Panc1 (cell line): ENCODE results near the gene MVK. TPM values are rescaled to one million over a fixed set of nuclear protein-coding genes. Genes with fewer than 3 reads are reported as not detected.

Source experiments
- ATAC-seq: fragments of 200-7000 bp; cut with Tn5 transposase; 2 replicates; pipeline ENCODE4 v1.9.1; 2020; ENCODE audit warnings: mild to moderate bottlenecking, moderate library complexity
- BruUV-seq: library from RNA; stranded (reverse); fragments of 400-500 nt; replicated peaks from 2 replicates; lab custom pipeline; 2021; lab: Mats Ljungman, UMichigan
- CTCF ChIA-PET: fragments of 300-600 bp; sonication (Branson Sonifier 250); formaldehyde crosslinking; loops from one replicate; lab custom pipeline; 2022; ENCODE audit warnings: antibody characterized with exemption; lab: Charles Lee
- POLR2A ChIA-PET: fragments of 300-600 bp; sonication (Branson Sonifier 250); formaldehyde crosslinking; loops from one replicate; lab custom pipeline; 2022; ENCODE audit warnings: antibody characterized with exemption; lab: Charles Lee
- DNase-seq: peaks from one replicate; pipeline ENCODE4 v3.0.0-alpha.2; 2010; ENCODE audit warnings: low read depth, low spot score
- H3K27ac ChIP-seq: 2 replicates; pipeline ENCODE4 v1.5.1; 2011; ENCODE audit warnings: mild to moderate bottlenecking, low read length, inconsistent platforms
- H3K27me3 ChIP-seq: fragments of 200-500 bp; sonication (Bioruptor generic); 2 replicates; pipeline ENCODE4 v1.6.0; 2014; ENCODE audit warnings: low read length, inconsistent platforms; ENCODE audit not compliant: control insufficient read depth, insufficient read depth
- H3K36me3 ChIP-seq: fragments of 200-500 bp; sonication (Bioruptor generic); 2 replicates; pipeline ENCODE4 v1.5.1; 2014; ENCODE audit warnings: inconsistent platforms, mild to moderate bottlenecking, low read length, moderate library complexity; ENCODE audit not compliant: control insufficient read depth, insufficient read depth
- H3K4me1 ChIP-seq: 2 replicates; pipeline ENCODE4 v1.5.1; 2011; ENCODE audit warnings: inconsistent platforms, mild to moderate bottlenecking, low read length, moderate library complexity; ENCODE audit not compliant: control insufficient read depth, insufficient read depth
- H3K4me3 ChIP-seq, 2 experiments: 2 replicates each; pipeline ENCODE4 v1.5.1; 2011 to 2012; ENCODE audit warnings: low read depth in 2 of 2, low read length in 2 of 2, mild to moderate bottlenecking in 2 of 2, inconsistent platforms in 1 of 2, moderate library complexity in 1 of 2
- H3K9me3 ChIP-seq: fragments of 200-500 bp; sonication (Bioruptor generic); 2 replicates; pipeline ENCODE4 v1.5.1; 2014; ENCODE audit warnings: low read depth, mild to moderate bottlenecking, inconsistent platforms, low read length, moderate library complexity; ENCODE audit not compliant: control insufficient read depth, insufficient read depth
- POLR2AphosphoS5 ChIP-seq: IDR thresholded peaks from 2 replicates; pipeline ENCODE4 v1.6.1; 2012; ENCODE audit warnings: mild to moderate bottlenecking, low read depth, low read length, moderate library complexity
- SIN3A ChIP-seq: IDR thresholded peaks from 2 replicates; pipeline ENCODE4 v1.6.1; 2012; ENCODE audit warnings: low read depth, mild to moderate bottlenecking, low read length, moderate library complexity, borderline replicate concordance; ENCODE audit not compliant: insufficient read depth
- TCF7L2 ChIP-seq: IDR thresholded peaks from 2 replicates; pipeline ENCODE4 v1.6.1; 2011; ENCODE audit warnings: mild to moderate bottlenecking, low read depth, low read length, inconsistent platforms
- in situ Hi-C: cut with HindIII; loops from 2 replicates; pipeline ENCODE4 v1.10.0; 2016; ENCODE audit warnings: low sequenced_read_pairs, low pct_unique_long_range_greater_than_20kb
- intact Hi-C: fragments of 100-400 bp; cut with micrococcal nuclease; formaldehyde crosslinking; loops from one replicate; pipeline ENCODE4 v1.10.0; 2022; ENCODE audit not compliant: unreplicated experiment
- total RNA-seq: library from RNA; stranded (reverse); gene quantifications from one replicate; pipeline ENCODE4 v1.2.1, GENCODE V29; 2021; ENCODE audit not compliant: unreplicated experiment
- TF ChIP-seq, protein P1 (sequence below), 2 experiments: IDR thresholded peaks; 2 replicates each; pipeline ENCODE4 v1.6.1; 2011 to 2012; ENCODE audit warnings: low read depth in 2 of 2, control low read depth in 1 of 2, low read length in 1 of 2, mild to moderate bottlenecking in 1 of 2, moderate library complexity in 1 of 2; ENCODE audit not compliant: insufficient read depth in 1 of 2
- TF ChIP-seq, protein P2 (sequence below): fragments of 450-650 bp; IDR thresholded peaks from 2 replicates; pipeline ENCODE4 v1.5.1; 2017; ENCODE audit warnings: mild to moderate bottlenecking

Gene MVK
- total RNA-seq, 1 experiment from 2014 or later: 41.6 TPM

DNA sequence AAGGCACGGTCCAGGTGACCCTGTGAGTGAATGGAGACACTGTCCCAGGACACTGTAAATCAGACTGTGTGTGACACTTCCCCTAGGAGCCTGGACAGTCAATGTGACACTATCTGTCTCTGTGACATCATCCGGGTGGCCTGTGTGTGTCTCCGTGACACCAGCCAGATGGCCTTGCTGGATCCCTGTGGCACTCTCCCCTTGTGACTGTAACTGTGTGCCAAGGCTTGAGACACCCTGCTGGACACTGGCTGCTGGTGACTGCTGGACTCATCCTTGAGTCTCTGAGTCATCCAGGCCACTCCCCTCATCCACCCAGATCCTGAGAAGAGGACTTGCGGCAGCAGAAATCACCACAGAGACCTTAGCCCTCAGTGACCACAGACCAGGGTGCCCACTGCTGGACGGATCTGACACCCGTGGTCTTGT is 51.6 kb downstream of the MVK start:
- no peak overlapping the region for H3K4me3 ChIP-seq
- H3K27me3 ChIP-seq: peaks cover 12% of the 10 kb centered on the region
- no peak for DNase-seq
- CTCF ChIA-PET: no interaction called here
- H3K4me1 ChIP-seq: no peaks in the 10 kb centered on the region
- H3K9me3 ChIP-seq: no peaks in the 10 kb centered on the region
- H3K27ac ChIP-seq: no peak overlapping the region
- no peak for TF ChIP-seq POLR2AphosphoS5
- TF ChIP-seq, protein P1, sequence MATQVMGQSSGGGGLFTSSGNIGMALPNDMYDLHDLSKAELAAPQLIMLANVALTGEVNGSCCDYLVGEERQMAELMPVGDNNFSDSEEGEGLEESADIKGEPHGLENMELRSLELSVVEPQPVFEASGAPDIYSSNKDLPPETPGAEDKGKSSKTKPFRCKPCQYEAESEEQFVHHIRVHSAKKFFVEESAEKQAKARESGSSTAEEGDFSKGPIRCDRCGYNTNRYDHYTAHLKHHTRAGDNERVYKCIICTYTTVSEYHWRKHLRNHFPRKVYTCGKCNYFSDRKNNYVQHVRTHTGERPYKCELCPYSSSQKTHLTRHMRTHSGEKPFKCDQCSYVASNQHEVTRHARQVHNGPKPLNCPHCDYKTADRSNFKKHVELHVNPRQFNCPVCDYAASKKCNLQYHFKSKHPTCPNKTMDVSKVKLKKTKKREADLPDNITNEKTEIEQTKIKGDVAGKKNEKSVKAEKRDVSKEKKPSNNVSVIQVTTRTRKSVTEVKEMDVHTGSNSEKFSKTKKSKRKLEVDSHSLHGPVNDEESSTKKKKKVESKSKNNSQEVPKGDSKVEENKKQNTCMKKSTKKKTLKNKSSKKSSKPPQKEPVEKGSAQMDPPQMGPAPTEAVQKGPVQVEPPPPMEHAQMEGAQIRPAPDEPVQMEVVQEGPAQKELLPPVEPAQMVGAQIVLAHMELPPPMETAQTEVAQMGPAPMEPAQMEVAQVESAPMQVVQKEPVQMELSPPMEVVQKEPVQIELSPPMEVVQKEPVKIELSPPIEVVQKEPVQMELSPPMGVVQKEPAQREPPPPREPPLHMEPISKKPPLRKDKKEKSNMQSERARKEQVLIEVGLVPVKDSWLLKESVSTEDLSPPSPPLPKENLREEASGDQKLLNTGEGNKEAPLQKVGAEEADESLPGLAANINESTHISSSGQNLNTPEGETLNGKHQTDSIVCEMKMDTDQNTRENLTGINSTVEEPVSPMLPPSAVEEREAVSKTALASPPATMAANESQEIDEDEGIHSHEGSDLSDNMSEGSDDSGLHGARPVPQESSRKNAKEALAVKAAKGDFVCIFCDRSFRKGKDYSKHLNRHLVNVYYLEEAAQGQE (IDR thresholded peaks at IDR 0.05; ENCODE audit: insufficient read depth in 1 of 2, low read depth in 2 of 2, low read length in 1 of 2): no peak
- TF ChIP-seq, protein P2, sequence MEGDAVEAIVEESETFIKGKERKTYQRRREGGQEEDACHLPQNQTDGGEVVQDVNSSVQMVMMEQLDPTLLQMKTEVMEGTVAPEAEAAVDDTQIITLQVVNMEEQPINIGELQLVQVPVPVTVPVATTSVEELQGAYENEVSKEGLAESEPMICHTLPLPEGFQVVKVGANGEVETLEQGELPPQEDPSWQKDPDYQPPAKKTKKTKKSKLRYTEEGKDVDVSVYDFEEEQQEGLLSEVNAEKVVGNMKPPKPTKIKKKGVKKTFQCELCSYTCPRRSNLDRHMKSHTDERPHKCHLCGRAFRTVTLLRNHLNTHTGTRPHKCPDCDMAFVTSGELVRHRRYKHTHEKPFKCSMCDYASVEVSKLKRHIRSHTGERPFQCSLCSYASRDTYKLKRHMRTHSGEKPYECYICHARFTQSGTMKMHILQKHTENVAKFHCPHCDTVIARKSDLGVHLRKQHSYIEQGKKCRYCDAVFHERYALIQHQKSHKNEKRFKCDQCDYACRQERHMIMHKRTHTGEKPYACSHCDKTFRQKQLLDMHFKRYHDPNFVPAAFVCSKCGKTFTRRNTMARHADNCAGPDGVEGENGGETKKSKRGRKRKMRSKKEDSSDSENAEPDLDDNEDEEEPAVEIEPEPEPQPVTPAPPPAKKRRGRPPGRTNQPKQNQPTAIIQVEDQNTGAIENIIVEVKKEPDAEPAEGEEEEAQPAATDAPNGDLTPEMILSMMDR: no peak
- TF ChIP-seq SIN3A: no peak
- no peak for TF ChIP-seq TCF7L2
- ATAC-seq: peak; percentile 24; the same call in 1 of the 2 replicates
- BruUV-seq: no TSS peak
- H3K36me3 ChIP-seq: no peaks in the 10 kb centered on the region
- intact Hi-C loops: loop anchor here (10.0 kb wide), 1 partner anchor 90 kb away; the partner anchor contains the start of gene FAM222A
- in situ Hi-C loops: no loop called here
- POLR2A ChIA-PET: no interaction called here

DNA sequence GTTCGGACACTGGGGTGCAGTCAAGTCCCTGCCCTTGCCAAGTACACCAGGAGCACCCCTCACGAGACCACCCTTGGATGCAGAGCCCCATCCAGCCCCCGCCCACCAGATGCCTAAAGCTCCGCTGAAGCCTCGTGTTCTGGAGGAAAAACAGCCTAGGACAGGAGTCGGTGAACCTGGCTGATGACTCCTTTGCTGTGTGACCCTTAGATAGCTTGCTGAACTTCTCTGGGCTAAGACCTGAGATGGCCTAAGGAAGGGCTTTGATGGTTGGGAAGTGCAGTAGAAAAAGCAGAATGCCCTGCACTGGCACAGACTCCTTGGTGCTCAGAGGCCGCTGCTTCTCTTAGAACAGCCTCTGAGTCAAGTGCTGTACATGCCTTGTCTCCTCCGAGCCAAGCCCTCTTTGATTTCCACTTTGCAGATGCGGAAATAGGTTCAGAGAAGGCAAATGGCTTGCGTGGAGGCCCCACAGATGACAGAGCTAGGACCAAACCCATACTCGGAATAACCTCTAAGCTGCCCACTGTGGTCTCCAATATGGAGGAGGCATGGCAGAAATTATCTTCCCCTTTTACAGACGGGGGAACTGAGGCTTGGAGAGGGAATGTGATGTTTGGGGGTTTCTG is 52.3 kb downstream of the MVK start:
- Histone ChIP-seq H3K4me1 (no peaks in the 10 kb centered on the region), H3K27me3 (peaks cover 16% of the 10 kb centered on the region), H3K4me3 (no peak overlapping the region), H3K9me3 (no peaks in the 10 kb centered on the region), H3K27ac (no peak overlapping the region), H3K36me3 (no peaks in the 10 kb centered on the region)
- TF ChIP-seq, protein P2: no peak
- TF ChIP-seq POLR2AphosphoS5 (no peak), SIN3A (no peak), TCF7L2 (no peak)
- TF ChIP-seq, protein P1 (IDR thresholded peaks at IDR 0.05; ENCODE audit: insufficient read depth in 1 of 2, low read depth in 2 of 2, low read length in 1 of 2): no peak
- BruUV-seq: no TSS peak
- POLR2A ChIA-PET: no interaction called here
- CTCF ChIA-PET: no interaction called here
- ATAC-seq (no peak), DNase-seq (no peak)
- in situ Hi-C loops (no loop called here), intact Hi-C loops (loop anchor here (10.0 kb wide), 1 partner anchor 89 kb away; the partner anchor contains the start of gene FAM222A)
